GM18508 (cell line): ENCODE data around the gene GNAQ.
"Not testable (repeated sequence)": the region's sequence is repeated elsewhere in the genome, so short reads cannot be mapped to it uniquely, and the experiment has no call there.

ENCODE experiments used
- ATAC-seq: cut with Tn5 transposase; IDR thresholded peaks from one replicate; pipeline ENCODE4 v1.9.1; 2021; ENCODE audit warnings: moderate number of reproducible peaks; ENCODE audit not compliant: insufficient read depth, unreplicated experiment

The GNAQ gene

DNA sequence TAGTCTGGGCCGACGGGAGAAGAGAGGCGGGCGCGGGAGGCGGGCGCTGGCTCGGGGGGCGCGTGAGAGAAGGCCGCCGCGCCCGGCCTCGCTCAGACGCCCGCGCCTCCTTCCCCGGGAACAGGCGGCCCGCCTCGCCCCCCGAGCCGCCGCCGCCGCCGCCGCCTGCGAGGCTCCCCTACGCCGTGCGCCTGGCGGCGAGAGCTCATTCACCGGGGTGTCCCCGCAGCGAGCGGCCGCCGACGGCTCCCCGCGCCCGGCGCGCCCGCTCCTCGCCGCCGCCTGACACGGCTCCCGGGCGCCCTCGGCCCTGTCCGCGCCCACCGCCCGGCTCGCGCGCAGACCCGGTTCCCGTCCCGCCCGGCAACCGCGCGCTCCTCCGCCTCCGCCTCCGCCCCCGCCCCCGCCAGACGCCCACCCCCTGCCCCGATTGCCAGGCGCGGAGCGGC is at the start of gene GNAQ:
GNAQ (minus strand) TSS at position 368 of the 449 bp plus-strand sequence. CDS start 576 bp downstream, outside the sequence.
- ATAC-seq, result no peak

DNA sequence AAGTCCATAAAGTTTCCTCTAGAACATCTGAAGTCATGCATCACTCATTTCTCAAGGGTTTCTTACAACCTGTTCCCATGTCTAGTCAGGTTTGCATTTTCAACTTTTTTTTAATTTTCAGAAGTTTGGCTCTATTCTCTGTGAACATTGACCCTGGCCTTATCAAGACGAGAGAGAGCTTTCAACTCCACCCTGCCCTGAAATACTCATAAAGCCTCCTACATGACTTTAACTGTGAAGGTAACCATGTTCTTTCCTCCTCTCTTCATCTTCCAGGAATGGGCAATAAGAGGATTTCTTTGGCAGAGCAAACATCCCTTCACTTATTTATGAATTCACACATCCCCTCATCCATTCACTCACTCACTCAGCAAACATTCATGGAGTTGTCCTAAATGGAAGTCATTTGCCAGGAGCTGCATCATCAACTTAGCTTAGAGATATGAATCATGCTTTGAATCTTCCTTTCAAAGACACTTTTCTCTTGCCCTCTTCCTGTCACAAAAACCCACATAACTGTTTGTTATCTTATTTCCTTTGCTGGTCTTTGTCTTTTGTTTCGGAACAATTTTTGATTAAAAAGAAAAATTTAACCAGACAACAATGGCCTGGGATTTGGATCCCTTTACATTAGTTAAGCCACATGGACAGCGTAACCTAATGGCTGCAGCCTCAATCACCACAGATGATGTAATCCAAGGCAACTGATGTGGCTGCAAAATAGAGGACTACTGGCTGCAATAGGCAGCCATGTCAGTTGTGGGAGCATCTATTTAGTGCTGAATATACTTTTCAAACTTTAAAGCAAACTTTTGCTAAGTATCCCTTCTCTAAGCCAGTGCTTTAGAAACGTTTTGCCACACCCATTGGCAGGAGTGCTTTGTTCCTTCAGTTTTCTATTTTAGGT is 43.0 kb upstream of the GNAQ start:
- ATAC-seq, result no peak

DNA sequence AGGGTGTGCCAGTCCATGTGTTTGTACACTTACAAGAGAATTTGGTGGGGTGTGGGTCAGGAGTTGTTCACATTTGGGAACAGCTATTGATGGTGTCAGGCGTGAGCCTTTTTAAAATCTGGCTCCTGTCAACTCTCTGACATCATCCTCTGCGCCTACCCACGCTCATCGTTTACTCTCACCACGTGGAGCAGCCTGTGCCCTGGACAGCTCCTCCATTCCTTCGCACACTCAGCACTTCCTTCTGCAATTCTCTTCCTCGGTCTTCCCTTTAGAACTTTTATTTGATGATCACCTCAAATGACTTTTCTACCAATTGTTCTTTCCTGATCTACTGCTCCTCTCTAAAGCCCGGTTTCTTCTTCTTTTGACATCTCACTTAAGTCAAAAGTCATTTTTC is 42.1 kb upstream of the GNAQ start:
- ATAC-seq, result no peak

- no peak for ATAC-seq
These were observed 41.1 kb upstream of the GNAQ start for GRCh38 chr9:78072586-78073199.

DNA sequence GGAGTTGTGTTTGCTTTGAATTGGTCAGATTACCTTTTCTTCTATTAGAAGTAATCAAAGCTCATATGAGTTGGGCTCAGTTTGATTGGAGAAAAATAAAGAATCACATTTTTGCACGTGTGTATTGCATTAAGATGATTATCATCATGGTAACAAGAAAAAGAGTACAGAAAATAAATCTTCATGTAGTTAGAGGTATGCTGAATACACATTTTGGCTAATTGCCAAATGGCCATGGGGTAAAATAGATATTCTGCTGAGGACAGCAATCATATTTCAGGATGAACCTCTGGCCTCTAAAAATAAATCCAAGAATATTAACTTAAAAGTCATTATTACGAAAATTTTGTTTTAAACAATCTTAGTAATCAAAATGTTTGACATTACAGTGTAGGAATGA is 38.9 kb upstream of the GNAQ start:
- no peak for ATAC-seq

DNA sequence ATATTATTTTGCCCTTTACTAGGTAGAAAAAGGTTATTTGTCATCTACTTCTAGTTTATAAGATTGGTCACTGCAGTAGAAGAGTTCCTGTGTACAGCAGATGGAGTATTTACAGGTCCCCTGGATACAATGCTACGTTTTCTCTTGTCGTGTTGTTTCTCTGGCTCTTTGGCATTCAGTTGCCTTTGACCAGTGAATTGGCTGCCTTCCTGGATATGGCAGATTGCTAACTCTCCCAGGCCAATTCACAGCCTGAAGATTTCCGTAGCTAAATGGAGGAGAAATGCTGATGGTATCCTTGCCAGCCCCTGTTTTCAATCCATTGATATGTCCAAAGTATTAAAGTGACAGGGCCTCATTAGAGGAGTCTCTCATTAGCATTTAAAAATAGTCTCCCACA is 32.5 kb upstream of the GNAQ start:
- ATAC-seq, result no peak

DNA sequence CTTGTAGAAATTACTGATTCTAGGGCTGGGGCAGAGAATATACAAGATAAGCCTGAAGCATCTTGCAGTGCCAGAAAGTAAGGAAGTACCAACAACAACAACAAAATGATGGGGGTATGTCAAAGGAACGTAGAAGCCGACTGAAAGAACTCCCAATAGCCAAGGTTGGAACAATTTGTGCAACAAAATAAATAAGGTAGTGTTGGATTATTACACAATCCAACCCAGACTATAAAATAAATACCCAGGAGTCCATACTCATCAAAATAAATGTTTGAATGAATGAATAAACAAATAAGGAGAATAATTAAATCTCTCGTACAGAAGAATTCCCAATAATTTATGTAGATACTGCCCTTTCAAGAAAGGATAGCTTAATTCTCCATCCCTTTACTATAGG is 31.1 kb upstream of the GNAQ start:
- ATAC-seq, result no peak

- not testable (repeated sequence) for ATAC-seq
These were observed 22.6 kb upstream of the GNAQ start for GRCh38 chr9:78054218-78054617.

- ATAC-seq, result no peak
These were observed 22.0 kb upstream of the GNAQ start for GRCh38 chr9:78053627-78054026.

GRCh38 chr9:78050421-78050820 is 18.8 kb upstream of the GNAQ start:
- no peak for ATAC-seq

DNA sequence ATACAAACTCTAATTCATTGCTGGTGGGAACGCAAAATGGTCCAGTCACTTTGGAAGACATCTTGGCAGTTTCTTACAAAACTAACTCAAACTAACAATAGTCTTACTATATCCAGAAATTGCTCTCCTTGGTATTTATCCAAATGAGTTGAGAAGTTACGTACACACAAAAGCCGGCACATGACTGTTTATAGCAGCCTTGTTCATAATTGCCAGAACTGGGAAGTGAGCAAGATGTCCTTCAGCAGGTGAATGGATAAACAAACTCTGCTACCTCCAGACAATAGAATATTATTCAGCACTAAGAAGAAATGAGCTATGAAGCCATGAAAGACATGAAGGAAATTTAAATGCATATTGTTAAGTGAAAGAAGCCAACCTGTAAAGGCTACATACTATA is 17.9 kb upstream of the GNAQ start:
- ATAC-seq, result no peak

DNA sequence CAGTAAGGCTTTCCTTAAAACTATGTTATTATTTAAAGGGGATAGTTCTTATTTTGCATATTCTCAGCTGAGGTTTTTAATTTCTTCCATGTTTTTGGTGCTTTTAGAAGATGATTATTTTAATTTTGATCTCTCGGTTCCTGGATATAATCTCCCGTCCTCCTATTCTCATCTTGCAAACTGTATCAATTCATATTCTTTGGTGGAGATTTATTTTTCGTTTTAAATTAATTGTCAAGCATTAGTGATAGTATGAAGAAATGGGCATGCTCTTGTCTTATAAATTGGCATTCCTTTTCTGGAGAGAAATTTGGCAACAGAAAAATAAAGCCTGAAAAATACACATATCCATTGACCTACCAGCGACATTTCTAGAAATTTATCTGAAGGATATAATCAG is 15.5 kb upstream of the GNAQ start:
- ATAC-seq, result no peak

- no peak for ATAC-seq
These were observed 14.5 kb upstream of the GNAQ start for GRCh38 chr9:78046112-78046511.

- ATAC-seq, result no peak
These were observed 13.3 kb upstream of the GNAQ start for GRCh38 chr9:78044886-78045285.

DNA sequence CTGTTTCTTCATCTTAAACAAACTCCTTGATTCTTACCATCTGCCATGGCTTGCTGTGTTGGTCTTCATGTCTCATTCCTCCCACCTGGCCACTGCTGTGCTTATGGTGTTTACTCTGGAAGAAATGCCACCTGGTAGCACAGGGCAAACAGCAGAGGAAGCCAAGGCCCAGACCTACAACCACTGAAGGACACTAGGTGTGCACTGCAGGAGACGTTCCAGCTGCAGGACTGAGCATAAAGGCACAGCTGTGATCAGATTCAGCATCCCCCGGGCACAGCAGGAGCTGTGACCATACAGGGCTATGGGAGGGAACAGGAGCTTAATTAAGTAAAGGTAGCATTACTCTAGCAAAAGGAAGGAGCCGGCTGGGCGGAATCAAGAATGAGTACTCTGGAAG is 12.6 kb upstream of the GNAQ start:
- ATAC-seq, result no peak

DNA sequence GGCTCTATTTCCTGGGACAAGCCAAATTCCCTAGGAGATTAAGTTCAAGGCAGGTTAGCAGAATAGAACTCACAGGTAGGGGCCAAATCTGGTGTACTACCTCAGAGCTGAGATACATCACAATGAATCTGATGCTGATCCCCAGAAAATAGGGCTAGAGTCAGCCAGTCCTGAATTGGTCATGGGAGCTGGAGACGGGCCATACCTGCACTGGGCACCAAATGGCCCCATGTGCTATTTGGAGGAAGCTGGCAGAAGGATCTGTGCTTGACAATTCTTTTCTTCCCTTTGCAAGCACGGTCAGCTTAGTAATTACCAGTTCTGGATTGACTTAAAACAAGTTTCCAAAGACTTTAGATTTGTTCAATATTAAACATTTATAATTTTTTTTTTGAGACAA is 10.4 kb upstream of the GNAQ start:
- ATAC-seq, result no peak

- ATAC-seq, result no peak
These were observed 9.1 kb upstream of the GNAQ start for GRCh38 chr9:78040726-78041125.

DNA sequence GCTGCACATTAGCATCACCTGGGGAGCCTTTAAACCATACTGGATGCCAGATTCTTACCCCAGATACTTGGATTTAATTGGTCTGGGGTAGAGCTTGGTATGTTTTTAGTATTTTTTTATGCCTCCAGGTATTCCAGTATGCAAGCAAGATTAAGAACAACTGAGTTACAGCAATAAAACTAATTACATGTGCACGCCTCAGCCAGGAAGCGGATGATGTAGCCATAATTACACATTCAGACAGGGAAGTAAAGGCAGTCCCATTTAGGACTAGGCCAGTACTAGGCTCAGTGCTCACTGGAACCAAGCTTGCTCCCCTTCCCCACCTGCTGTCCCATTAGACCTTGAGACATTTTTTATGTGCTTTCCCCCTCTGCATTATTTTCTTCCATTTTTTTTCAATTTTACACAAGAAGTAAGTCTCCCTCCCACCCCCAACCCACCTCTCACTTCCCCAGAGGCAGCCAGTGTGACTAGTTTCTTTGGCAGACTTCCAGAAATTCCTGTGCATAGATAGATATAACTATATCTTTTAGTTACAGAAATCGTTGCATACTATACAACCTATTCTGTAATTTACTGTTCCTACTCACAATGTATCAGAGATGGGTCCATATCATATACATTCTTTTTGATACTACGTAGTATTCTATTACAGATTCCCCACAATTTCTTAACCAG is 7.1 kb upstream of the GNAQ start:
- ATAC-seq, result no peak

- no peak for ATAC-seq
These were observed 3.9 kb upstream of the GNAQ start for GRCh38 chr9:78035383-78035993.

DNA sequence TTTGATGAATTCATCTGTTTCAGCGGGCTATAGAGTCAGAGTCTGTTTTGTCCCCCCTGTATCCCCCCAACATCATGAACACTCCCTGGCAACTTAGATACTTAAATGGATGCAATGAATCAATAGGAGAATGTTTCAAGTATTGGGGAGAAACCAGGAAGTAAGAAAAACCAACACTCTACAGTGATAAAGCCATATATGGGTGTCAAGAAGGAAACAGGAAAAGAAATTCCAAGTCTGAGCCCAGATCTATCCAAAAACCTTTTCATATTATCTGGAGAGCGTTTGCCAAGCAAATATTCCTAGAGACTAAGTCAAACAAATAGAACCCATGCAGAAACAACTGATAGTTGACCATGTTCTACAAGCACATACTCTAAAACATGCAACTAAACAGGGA is 2.3 kb upstream of the GNAQ start:
- ATAC-seq, result no peak
